ENCODE results near the gene SOX10.

Gene SOX10

GRCh38 chr22:38032681-38033521 lies 48.5 kb upstream of the SOX10 start (continued):
- TF ChIP-seq ZNF302 (tag by site-specific recombination; IDR thresholded peaks at IDR 0.05; ENCODE audit: low read depth) (no peak), ZNF362 (tag by site-specific recombination; IDR thresholded peaks at IDR 0.05) (0 out of 2 replicates have a peak, but pooled peaks have one; percentile 61), ZNF654 (tag by site-specific recombination; IDR thresholded peaks at IDR 0.05; ENCODE audit: low read depth) (no peak), ZNF692 (tag by site-specific recombination; IDR thresholded peaks at IDR 0.05) (peak; percentile 90), GLI4 (tag by site-specific recombination; IDR thresholded peaks at IDR 0.05) (no peak), ZNF501 (tag by site-specific recombination; IDR thresholded peaks at IDR 0.05) (no peak), ZFP69B (tag by site-specific recombination; IDR thresholded peaks at IDR 0.05) (peak; percentile 91), HIC1 (tag by site-specific recombination; IDR thresholded peaks at IDR 0.05) (no peak), ZBTB49 (tag by site-specific recombination; IDR thresholded peaks at IDR 0.05; ENCODE audit: low read depth) (no peak), ZNF184 (tag by site-specific recombination; IDR thresholded peaks at IDR 0.05) (peak; percentile 34; the same call in 1 of the 2 replicates), ZNF155 (tag by site-specific recombination; IDR thresholded peaks at IDR 0.05) (no peak), INSM2 (tag by site-specific recombination; IDR thresholded peaks at IDR 0.05) (peak; percentile 86), KLF10 (tag by site-specific recombination; IDR thresholded peaks at IDR 0.05) (peak; percentile 38; the same call in 1 of the 2 replicates), REPIN1 (tag by site-specific recombination; IDR thresholded peaks at IDR 0.05; ENCODE audit: low read depth) (no peak), ZNF174 (tag by site-specific recombination; IDR thresholded peaks at IDR 0.05) (no peak), ZFP37 (tag by site-specific recombination; IDR thresholded peaks at IDR 0.05) (0 out of 2 replicates have a peak, but pooled peaks have one; percentile 18), ZNF473 (tag by site-specific recombination; IDR thresholded peaks at IDR 0.05) (no peak), ZBTB44 (tag by site-specific recombination; IDR thresholded peaks at IDR 0.05) (no peak), ZSCAN30 (tag by site-specific recombination; IDR thresholded peaks at IDR 0.05) (no peak), ZNF571 (tag by site-specific recombination; IDR thresholded peaks at IDR 0.05) (no peak), SCRT1 (tag by site-specific recombination; IDR thresholded peaks at IDR 0.05; ENCODE audit: borderline replicate concordance) (no peak), ZNF423 (tag by site-specific recombination; IDR thresholded peaks at IDR 0.05) (no peak), ZSCAN5A (tag by site-specific recombination; IDR thresholded peaks at IDR 0.05) (peak; percentile 53; the same call in 1 of the 2 replicates), ZNF350 (tag by site-specific recombination; IDR thresholded peaks at IDR 0.05) (no peak), ZNF529 (tag by site-specific recombination; IDR thresholded peaks at IDR 0.05; ENCODE audit: insufficient replicate concordance) (no peak), HOXD13 (CRISPR knock-in tag; IDR thresholded peaks at IDR 0.05; ENCODE audit: borderline replicate concordance) (no peak)
